ENCODE data around the gene PDZK1IP1. TPM values are rescaled to one million over a fixed set of nuclear protein-coding genes. Genes with fewer than 3 reads are reported as not detected.
A peak's percentile ranks its signal among the peaks of the same experiment; 100 is the strongest.

The PDZK1IP1 gene
- total and polyA plus RNA-seq, 7 donors, result 31.9 to 291 (median 35.4) TPM; not detected in 4

GRCh38 chr1:47178654-47179016 lies 11.2 kb downstream of the PDZK1IP1 start:
- no peak for DNase-seq
- Histone ChIP-seq H3K36me3 (no peaks in the 10 kb centered on the region), H3K4me1 (peaks cover 0 to 14% (median 12%) of the 10 kb centered on the region in 4 donors), H3K27me3 (peaks cover 0 to 26% (median 2%) of the 10 kb centered on the region in 3 donors), H3K9me3 (no peaks in the 10 kb centered on the region), H3K27ac (no peak overlapping the region), H3K4me3 (peak overlapping the region in 1 of 4 donors; percentile 47)
- no peak for TF ChIP-seq POLR2AphosphoS5 (IDR thresholded peaks at IDR 0.05)
- WGBS, 2 donors, result 82 to 85% methylated on average over 8 of the region's 8 CpGs
- intact Hi-C loops (cut with DNase I), result loop anchor here (2.0 kb wide), 1 partner anchor 532 kb away; no protein-coding TSS in a partner anchor

DNA sequence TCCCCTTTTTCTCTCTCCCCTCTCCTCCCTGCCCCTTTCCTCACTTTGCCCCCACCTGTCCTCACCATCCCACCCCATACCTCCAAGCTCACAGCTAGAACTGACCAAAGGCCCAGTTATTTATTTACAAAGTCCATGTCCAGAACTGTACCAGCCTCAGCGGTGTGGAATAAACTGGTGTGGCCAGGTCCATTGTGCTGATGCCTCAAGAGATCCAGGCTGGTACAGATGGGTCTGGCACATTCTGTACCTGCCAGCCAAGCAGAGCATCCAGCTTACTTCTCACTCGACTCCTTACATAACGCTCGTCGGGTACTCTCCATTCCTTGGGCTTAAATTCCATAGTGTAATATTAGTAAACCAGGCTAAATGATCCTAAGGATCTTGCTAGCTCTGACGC lies 11.8 kb downstream of the PDZK1IP1 start:
- Histone ChIP-seq H3K9me3 (no peaks in the 10 kb centered on the region), H3K4me3 (no peak overlapping the region), H3K27ac (no peak overlapping the region), H3K27me3 (peaks cover 0 to 20% (median 2%) of the 10 kb centered on the region in 3 donors), H3K36me3 (no peaks in the 10 kb centered on the region), H3K4me1 (peaks cover 0 to 14% (median 12%) of the 10 kb centered on the region in 4 donors)
- DNase-seq, result no peak
- TF ChIP-seq POLR2AphosphoS5 (IDR thresholded peaks at IDR 0.05), result no peak
- no peak for TF ChIP-seq EP300 (IDR thresholded peaks at IDR 0.05)
- TF ChIP-seq POLR2A (IDR thresholded peaks at IDR 0.05), result no peak
- TF ChIP-seq, protein P1, sequence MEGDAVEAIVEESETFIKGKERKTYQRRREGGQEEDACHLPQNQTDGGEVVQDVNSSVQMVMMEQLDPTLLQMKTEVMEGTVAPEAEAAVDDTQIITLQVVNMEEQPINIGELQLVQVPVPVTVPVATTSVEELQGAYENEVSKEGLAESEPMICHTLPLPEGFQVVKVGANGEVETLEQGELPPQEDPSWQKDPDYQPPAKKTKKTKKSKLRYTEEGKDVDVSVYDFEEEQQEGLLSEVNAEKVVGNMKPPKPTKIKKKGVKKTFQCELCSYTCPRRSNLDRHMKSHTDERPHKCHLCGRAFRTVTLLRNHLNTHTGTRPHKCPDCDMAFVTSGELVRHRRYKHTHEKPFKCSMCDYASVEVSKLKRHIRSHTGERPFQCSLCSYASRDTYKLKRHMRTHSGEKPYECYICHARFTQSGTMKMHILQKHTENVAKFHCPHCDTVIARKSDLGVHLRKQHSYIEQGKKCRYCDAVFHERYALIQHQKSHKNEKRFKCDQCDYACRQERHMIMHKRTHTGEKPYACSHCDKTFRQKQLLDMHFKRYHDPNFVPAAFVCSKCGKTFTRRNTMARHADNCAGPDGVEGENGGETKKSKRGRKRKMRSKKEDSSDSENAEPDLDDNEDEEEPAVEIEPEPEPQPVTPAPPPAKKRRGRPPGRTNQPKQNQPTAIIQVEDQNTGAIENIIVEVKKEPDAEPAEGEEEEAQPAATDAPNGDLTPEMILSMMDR (IDR thresholded peaks at IDR 0.05), result no peak
- WGBS, 2 donors, result 91% methylated on average over 6 of the region's 6 CpGs
- intact Hi-C loops (cut with DNase I), result loop anchor here (2.0 kb wide), 1 partner anchor 533 kb away; no protein-coding TSS in a partner anchor

- H3K4me3 ChIP-seq, result no peak overlapping the region
- peaks cover 0 to 12% (median 11%) of the 10 kb centered on the region in 4 donors for H3K4me1 ChIP-seq
- H3K36me3 ChIP-seq, result no peaks in the 10 kb centered on the region
- intact Hi-C loops (cut with DNase I), result no loop called here
- TF ChIP-seq POLR2AphosphoS5 (IDR thresholded peaks at IDR 0.05) (no peak), EP300 (IDR thresholded peaks at IDR 0.05) (no peak), POLR2A (IDR thresholded peaks at IDR 0.05) (no peak)
- TF ChIP-seq, protein P1 (IDR thresholded peaks at IDR 0.05), result peak; percentile 81 to 95 (median 92)
- WGBS, 2 donors, result 11 to 19% methylated on average over 11 of the region's 11 CpGs
- no peak for DNase-seq
- peaks cover 0 to 3% (median 0%) of the 10 kb centered on the region in 4 donors for H3K9me3 ChIP-seq
- no peaks in the 10 kb centered on the region for H3K27me3 ChIP-seq
- no peak overlapping the region for H3K27ac ChIP-seq
Observed at GRCh38 chr1:47175227-47175934, 14.5 kb downstream of the PDZK1IP1 start.

GRCh38 chr1:47174656-47175020 lies 15.2 kb downstream of the PDZK1IP1 start:
- Histone ChIP-seq H3K4me1 (peaks cover 0 to 5% (median 4%) of the 10 kb centered on the region in 4 donors), H3K4me3 (no peak overlapping the region), H3K27me3 (no peaks in the 10 kb centered on the region), H3K27ac (no peak overlapping the region), H3K9me3 (peaks cover 0 to 3% (median 0%) of the 10 kb centered on the region in 4 donors), H3K36me3 (no peaks in the 10 kb centered on the region)
- intact Hi-C loops (cut with DNase I), result no loop called here
- no peak for DNase-seq
- TF ChIP-seq POLR2A (IDR thresholded peaks at IDR 0.05), result no peak

DNA sequence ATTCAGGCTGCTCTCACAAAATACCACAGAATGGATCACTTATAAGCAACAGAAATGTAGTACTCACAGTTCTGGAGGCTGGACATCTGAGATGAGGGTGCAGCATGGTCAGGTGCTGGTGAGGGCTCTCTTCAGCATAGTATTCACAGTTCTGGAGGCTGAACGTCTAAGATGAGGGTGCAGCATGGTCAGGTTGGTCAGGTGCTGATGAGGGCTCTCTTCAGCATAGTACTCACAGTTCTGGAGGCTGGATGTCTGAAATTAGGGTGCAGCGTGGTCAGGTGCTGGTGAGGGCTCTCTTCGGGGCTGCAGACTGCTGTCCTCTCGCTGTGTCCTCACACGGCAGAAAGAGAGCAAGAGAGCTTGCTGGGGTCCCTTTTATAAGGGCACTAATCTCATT lies 17.1 kb downstream of the PDZK1IP1 start:
- Histone ChIP-seq H3K4me1 (no peaks in the 10 kb centered on the region), H3K27ac (no peak overlapping the region), H3K36me3 (no peaks in the 10 kb centered on the region), H3K9me3 (peaks cover 0 to 3% (median 0%) of the 10 kb centered on the region in 4 donors), H3K27me3 (no peaks in the 10 kb centered on the region), H3K4me3 (no peak overlapping the region)
- no peak for DNase-seq
- intact Hi-C loops (cut with DNase I), result no loop called here
- no peak for TF ChIP-seq EP300 (IDR thresholded peaks at IDR 0.05)
- TF ChIP-seq POLR2AphosphoS5 (IDR thresholded peaks at IDR 0.05), result no peak
- no peak for TF ChIP-seq POLR2A (IDR thresholded peaks at IDR 0.05)
- TF ChIP-seq, protein P1 (IDR thresholded peaks at IDR 0.05), result no peak
- WGBS, 2 donors, result 90 to 92% methylated on average over 5 of the region's 5 CpGs

GRCh38 chr1:47164552-47164951 lies 25.3 kb downstream of the PDZK1IP1 start:
- DNase-seq, result no peak
- intact Hi-C loops (cut with DNase I), result no loop called here
- H3K36me3 ChIP-seq, result no peaks in the 10 kb centered on the region
- peaks cover 0 to 3% (median 1%) of the 10 kb centered on the region in 4 donors for H3K9me3 ChIP-seq
- no peak overlapping the region for H3K27ac ChIP-seq
- H3K4me1 ChIP-seq, result no peaks in the 10 kb centered on the region
- no peak overlapping the region for H3K4me3 ChIP-seq
- TF ChIP-seq EP300 (IDR thresholded peaks at IDR 0.05) (no peak), POLR2AphosphoS5 (IDR thresholded peaks at IDR 0.05) (no peak), POLR2A (IDR thresholded peaks at IDR 0.05) (no peak)
- TF ChIP-seq, protein P1 (IDR thresholded peaks at IDR 0.05), result no peak
- H3K27me3 ChIP-seq, result no peaks in the 10 kb centered on the region
